AG04449 (cell line): ENCODE results near the gene NCOA6.

Experiments used
- CTCF ChIA-PET: fragments of 350-600 bp; formaldehyde crosslinking; extraction: SDS; loops from one replicate; lab custom pipeline; 2021; ENCODE audit warnings: antibody characterized with exemption; lab: Yijun Ruan, JAX
- POLR2A ChIA-PET: fragments of 400-600, 350-600 bp; formaldehyde crosslinking; extraction: SDS; loops from one replicate; lab custom pipeline; 2020; ENCODE audit warnings: antibody characterized with exemption, inconsistent platforms; lab: Yijun Ruan, JAX
- DNase-seq: peaks from one replicate; pipeline ENCODE4 v3.0.0-alpha.2; 2010; ENCODE audit warnings: low read depth, low spot score
- H3K4me3 ChIP-seq: 2 replicates; pipeline ENCODE4 v1.5.1; 2011; ENCODE audit warnings: low read depth, mild to moderate bottlenecking, control low read depth, low read length
- CTCF ChIP-seq: IDR thresholded peaks from one replicate; pipeline ENCODE4 v1.5.1; 2011; ENCODE audit warnings: mild to moderate bottlenecking, moderate library complexity, low read length, control low read depth, inconsistent platforms; ENCODE audit not compliant: insufficient read depth; ENCODE audit errors: missing control alignments

The NCOA6 gene

GRCh38 chr20:34748709-34749108, 76.7 kb downstream of the NCOA6 start:
- ChIA-PET POLR2A (no interaction called here), CTCF (interaction anchor here (0.7 to 2.6 kb wide), 5 partner anchors 8 to 558 kb away, joined by 3 to 14 read pairs (median 3); no protein-coding TSS in a partner anchor)
- no peak overlapping the region for H3K4me3 ChIP-seq
- no peak for DNase-seq
- no peak for TF ChIP-seq CTCF

GRCh38 chr20:34747479-34747878, 78.0 kb downstream of the NCOA6 start:
- no peak for TF ChIP-seq CTCF
- POLR2A ChIA-PET: interaction anchor here (0.7 kb wide), 1 partner anchor 35 kb away, joined by 3 read pairs; no protein-coding TSS in a partner anchor
- CTCF ChIA-PET: interaction anchor here (1.2 to 2.6 kb wide), 2 partner anchors 22 to 435 kb away, joined by 4 to 14 read pairs; no protein-coding TSS in a partner anchor
- no peak overlapping the region for H3K4me3 ChIP-seq
- no peak for DNase-seq

GRCh38 chr20:34746674-34747073, 78.8 kb downstream of the NCOA6 start:
- CTCF ChIA-PET: interaction anchor here (2.6 kb wide), 1 partner anchor 23 kb away, joined by 14 read pairs; no protein-coding TSS in a partner anchor
- no peak overlapping the region for H3K4me3 ChIP-seq
- no peak for TF ChIP-seq CTCF
- POLR2A ChIA-PET: interaction anchor here (0.7 kb wide), 1 partner anchor 34 kb away, joined by 3 read pairs; no protein-coding TSS in a partner anchor
- no peak for DNase-seq

GRCh38 chr20:34744847-34745246, 80.6 kb downstream of the NCOA6 start:
- ChIA-PET POLR2A (no interaction called here), CTCF (interaction anchor here (0.7 to 2.0 kb wide), 5 partner anchors 23 to 434 kb away, joined by 3 to 5 read pairs (median 4); no protein-coding TSS in a partner anchor)
- no peak for DNase-seq
- no peak overlapping the region for H3K4me3 ChIP-seq
- no peak for TF ChIP-seq CTCF

GRCh38 chr20:34744340-34744739, 81.1 kb downstream of the NCOA6 start:
- CTCF ChIA-PET: interaction anchor here (1.4 to 2.0 kb wide), 4 partner anchors 23 to 434 kb away, joined by 3 to 5 read pairs (median 4); no protein-coding TSS in a partner anchor
- no peak for TF ChIP-seq CTCF
- no peak for DNase-seq
- no peak overlapping the region for H3K4me3 ChIP-seq
- POLR2A ChIA-PET: no interaction called here

GRCh38 chr20:34743039-34743438, 82.4 kb downstream of the NCOA6 start:
- H3K4me3 ChIP-seq: no peak overlapping the region
- DNase-seq: no peak
- CTCF ChIA-PET: no interaction called here
- no peak for TF ChIP-seq CTCF
- POLR2A ChIA-PET: no interaction called here
